ENCODE measurements around the gene CDC42BPA.
A peak's percentile ranks its signal among the peaks of the same experiment; 100 is the strongest.

Gene CDC42BPA

GRCh38 chr1:227213426-227213825 lies 104.9 kb downstream of the CDC42BPA start:
- DNase-seq (ENCODE audit: low spot score) = no peak

GRCh38 chr1:227212164-227212563 lies 106.1 kb downstream of the CDC42BPA start:
- no peak for DNase-seq (ENCODE audit: low spot score)

- DNase-seq (ENCODE audit: low spot score) = no peak
Measured at GRCh38 chr1:227210604-227211003, 107.7 kb downstream of the CDC42BPA start.

GRCh38 chr1:227197064-227197463 lies 121.2 kb downstream of the CDC42BPA start:
- DNase-seq (ENCODE audit: low spot score) = no peak

- peak; percentile 49 for DNase-seq (ENCODE audit: low spot score)
Measured at GRCh38 chr1:227192163-227192562, 126.1 kb downstream of the CDC42BPA start.

- peak; percentile 15 for DNase-seq (ENCODE audit: low spot score)
Measured at GRCh38 chr1:227191607-227192006, 126.7 kb downstream of the CDC42BPA start.

- DNase-seq (ENCODE audit: low spot score) = no peak
Measured at GRCh38 chr1:227190321-227190720, 128.0 kb downstream of the CDC42BPA start.

- no peak for DNase-seq (ENCODE audit: low spot score)
Measured at GRCh38 chr1:227185291-227185690, 133.0 kb downstream of the CDC42BPA start.

- DNase-seq (ENCODE audit: low spot score) = no peak
Measured at GRCh38 chr1:227182012-227182411, 136.3 kb downstream of the CDC42BPA start.

GRCh38 chr1:227175611-227176010 lies 142.7 kb downstream of the CDC42BPA start:
- DNase-seq (ENCODE audit: low spot score) = no peak

GRCh38 chr1:227174164-227174563 lies 144.1 kb downstream of the CDC42BPA start:
- no peak for DNase-seq (ENCODE audit: low spot score)

GRCh38 chr1:227170361-227171166 lies 147.7 kb downstream of the CDC42BPA start:
- DNase-seq (ENCODE audit: low spot score) = no peak

- DNase-seq (ENCODE audit: low spot score) = no peak
Measured at GRCh38 chr1:227169343-227169742, 148.9 kb downstream of the CDC42BPA start.

GRCh38 chr1:227167276-227168101 lies 150.8 kb downstream of the CDC42BPA start:
- DNase-seq (ENCODE audit: low spot score) = no peak

- no peak for DNase-seq (ENCODE audit: low spot score)
Measured at GRCh38 chr1:227166559-227166958, 151.7 kb downstream of the CDC42BPA start.

GRCh38 chr1:227161470-227161869 lies 156.8 kb downstream of the CDC42BPA start:
- no peak for DNase-seq (ENCODE audit: low spot score)

GRCh38 chr1:227156520-227156919 lies 161.8 kb downstream of the CDC42BPA start:
- no peak for DNase-seq (ENCODE audit: low spot score)

GRCh38 chr1:227155688-227156087 lies 162.6 kb downstream of the CDC42BPA start:
- DNase-seq (ENCODE audit: low spot score) = no peak

- DNase-seq (ENCODE audit: low spot score) = no peak
Measured at GRCh38 chr1:227155004-227155403, 163.3 kb downstream of the CDC42BPA start.

GRCh38 chr1:227152525-227152924 lies 165.8 kb downstream of the CDC42BPA start:
- DNase-seq (ENCODE audit: low spot score) = no peak

- no peak for DNase-seq (ENCODE audit: low spot score)
Measured at GRCh38 chr1:227140376-227140775, 177.9 kb downstream of the CDC42BPA start.

- no peak for DNase-seq (ENCODE audit: low spot score)
Measured at GRCh38 chr1:227136210-227136820, 182.0 kb downstream of the CDC42BPA start.
